ENCODE measurements around the gene ST3GAL3. TPM values are rescaled to one million over a fixed set of nuclear protein-coding genes. Genes with fewer than 3 reads are reported as not detected.

Gene ST3GAL3
- total and polyA plus RNA-seq, 2 experiments from 2014 or later = 6.2 to 6.3 TPM

- peaks cover 6% of the 10 kb centered on the region for H3K36me3 ChIP-seq (replicated peaks; ENCODE audit: insufficient read depth, low read depth)
- WGBS (ENCODE audit: low lambda C conversion rate, missing lambda C conversion rate) = 98% methylated on average over 4 of the region's 4 CpGs
Measured at GRCh38 chr1:43664369-43664768, 43.0 kb upstream of the ST3GAL3 start.

DNA sequence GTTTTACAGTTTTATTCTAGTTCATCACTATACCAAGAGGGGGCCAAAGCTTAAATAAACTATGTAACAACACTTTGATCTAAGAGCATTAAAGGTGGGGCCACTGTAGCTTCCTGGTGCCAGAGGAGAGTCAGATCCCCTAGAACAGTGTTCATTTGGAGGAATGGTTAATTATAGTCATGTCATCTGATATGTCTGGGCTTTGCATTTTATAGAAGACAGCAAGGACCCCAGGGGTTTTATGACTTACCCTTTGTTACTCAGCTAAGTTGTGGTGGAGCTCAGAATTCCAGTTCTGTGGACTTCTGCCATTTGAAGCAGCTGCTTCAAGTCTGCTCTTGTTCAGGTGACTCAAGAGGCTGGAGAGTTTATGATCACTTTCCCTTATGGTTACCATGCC is 40.7 kb upstream of the ST3GAL3 start:
- Histone ChIP-seq H3K36me3 (replicated peaks; ENCODE audit: insufficient read depth, low read depth) (peaks cover 6% of the 10 kb centered on the region), H4K20me1 (ENCODE audit: insufficient read depth, poor library complexity, severe bottlenecking) (no peaks in the 10 kb centered on the region), H3K79me2 (peaks cover 11% of the 10 kb centered on the region), H3K4me1 (ENCODE audit: insufficient read depth) (no peaks in the 10 kb centered on the region), H3K27me3 (no peaks in the 10 kb centered on the region), H2AFZ (no peak overlapping the region), H3K9me3 (ENCODE audit: low read depth) (no peaks in the 10 kb centered on the region), H3K27ac (no peak overlapping the region), H3K4me2 (no peak overlapping the region), H3K9me2 (replicated peaks; ENCODE audit: insufficient read depth) (no peaks in the 10 kb centered on the region), H3K4me3 (no peak overlapping the region)
- no peak for DNase-seq (ENCODE audit: low spot score)
- TF ChIP-seq EZH2 (IDR thresholded peaks at IDR 0.05; ENCODE audit: borderline replicate concordance) (no peak), EZH2phosphoT487 (IDR thresholded peaks at IDR 0.05; ENCODE audit: low read depth, severe bottlenecking, unreplicated experiment) (no peak)
- TF ChIP-seq, protein P1, sequence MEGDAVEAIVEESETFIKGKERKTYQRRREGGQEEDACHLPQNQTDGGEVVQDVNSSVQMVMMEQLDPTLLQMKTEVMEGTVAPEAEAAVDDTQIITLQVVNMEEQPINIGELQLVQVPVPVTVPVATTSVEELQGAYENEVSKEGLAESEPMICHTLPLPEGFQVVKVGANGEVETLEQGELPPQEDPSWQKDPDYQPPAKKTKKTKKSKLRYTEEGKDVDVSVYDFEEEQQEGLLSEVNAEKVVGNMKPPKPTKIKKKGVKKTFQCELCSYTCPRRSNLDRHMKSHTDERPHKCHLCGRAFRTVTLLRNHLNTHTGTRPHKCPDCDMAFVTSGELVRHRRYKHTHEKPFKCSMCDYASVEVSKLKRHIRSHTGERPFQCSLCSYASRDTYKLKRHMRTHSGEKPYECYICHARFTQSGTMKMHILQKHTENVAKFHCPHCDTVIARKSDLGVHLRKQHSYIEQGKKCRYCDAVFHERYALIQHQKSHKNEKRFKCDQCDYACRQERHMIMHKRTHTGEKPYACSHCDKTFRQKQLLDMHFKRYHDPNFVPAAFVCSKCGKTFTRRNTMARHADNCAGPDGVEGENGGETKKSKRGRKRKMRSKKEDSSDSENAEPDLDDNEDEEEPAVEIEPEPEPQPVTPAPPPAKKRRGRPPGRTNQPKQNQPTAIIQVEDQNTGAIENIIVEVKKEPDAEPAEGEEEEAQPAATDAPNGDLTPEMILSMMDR (IDR thresholded peaks at IDR 0.05; ENCODE audit: poor library complexity) = no peak

More at GRCh38 chr1:43664369-43664768, 43.0 kb upstream of the ST3GAL3 start:
- Histone ChIP-seq H3K27ac (no peak overlapping the region), H2AFZ (no peak overlapping the region), H3K9me3 (ENCODE audit: low read depth) (no peaks in the 10 kb centered on the region), H4K20me1 (ENCODE audit: insufficient read depth, poor library complexity, severe bottlenecking) (peaks cover 1% of the 10 kb centered on the region), H3K4me3 (no peak overlapping the region), H3K4me1 (ENCODE audit: insufficient read depth) (no peaks in the 10 kb centered on the region), H3K9me2 (replicated peaks; ENCODE audit: insufficient read depth) (no peaks in the 10 kb centered on the region), H3K27me3 (no peaks in the 10 kb centered on the region), H3K4me2 (no peak overlapping the region), H3K79me2 (peaks cover 22% of the 10 kb centered on the region)
- TF ChIP-seq EZH2phosphoT487 (IDR thresholded peaks at IDR 0.05; ENCODE audit: low read depth, severe bottlenecking, unreplicated experiment) (no peak), EZH2 (IDR thresholded peaks at IDR 0.05; ENCODE audit: borderline replicate concordance) (no peak)
- TF ChIP-seq, protein P1 (IDR thresholded peaks at IDR 0.05; ENCODE audit: poor library complexity) = no peak
- no peak for DNase-seq (ENCODE audit: low spot score)

- H3K4me3 ChIP-seq = no peak overlapping the region
- no peak overlapping the region for H3K4me2 ChIP-seq
- 96% methylated on average over 7 of the region's 7 CpGs for WGBS (ENCODE audit: low lambda C conversion rate, missing lambda C conversion rate)
- no peaks in the 10 kb centered on the region for H3K9me3 ChIP-seq (ENCODE audit: low read depth)
- H2AFZ ChIP-seq = no peak overlapping the region
- TF ChIP-seq EZH2phosphoT487 (IDR thresholded peaks at IDR 0.05; ENCODE audit: low read depth, severe bottlenecking, unreplicated experiment) = no peak
- TF ChIP-seq EZH2 (IDR thresholded peaks at IDR 0.05; ENCODE audit: borderline replicate concordance) = no peak
- TF ChIP-seq, protein P1 (IDR thresholded peaks at IDR 0.05; ENCODE audit: poor library complexity) = no peak
- no peak for DNase-seq (ENCODE audit: low spot score)
- peaks cover 9% of the 10 kb centered on the region for H3K36me3 ChIP-seq (replicated peaks; ENCODE audit: insufficient read depth, low read depth)
- H3K4me1 ChIP-seq (ENCODE audit: insufficient read depth) = no peaks in the 10 kb centered on the region
- no peaks in the 10 kb centered on the region for H3K9me2 ChIP-seq (replicated peaks; ENCODE audit: insufficient read depth)
- H3K79me2 ChIP-seq = peaks cover 16% of the 10 kb centered on the region
- no peaks in the 10 kb centered on the region for H3K27me3 ChIP-seq
- H4K20me1 ChIP-seq (ENCODE audit: insufficient read depth, poor library complexity, severe bottlenecking) = peaks cover 8% of the 10 kb centered on the region
- no peak overlapping the region for H3K27ac ChIP-seq
Measured at GRCh38 chr1:43668956-43669355, 38.4 kb upstream of the ST3GAL3 start.

DNA sequence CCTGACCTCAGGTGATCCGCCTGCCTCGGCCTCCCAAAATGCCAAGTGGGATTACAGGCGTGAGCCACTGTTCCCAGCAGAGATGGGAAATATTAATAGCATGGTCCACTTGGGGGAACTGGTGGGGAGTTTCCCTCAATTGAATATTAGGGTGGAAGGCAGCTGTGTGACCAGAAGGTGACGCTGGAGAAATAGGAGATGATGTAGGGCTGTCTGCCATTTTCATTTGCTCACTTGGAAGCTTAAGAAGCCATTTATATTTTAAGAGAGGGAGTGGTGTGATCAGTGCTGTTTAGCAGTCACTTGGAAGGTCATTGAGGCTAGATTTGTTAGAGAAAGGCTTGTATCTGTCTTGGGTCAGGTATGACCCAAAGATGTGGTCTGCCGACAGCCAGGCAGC is 37.5 kb upstream of the ST3GAL3 start:
- Histone ChIP-seq H3K79me2 (peaks cover 16% of the 10 kb centered on the region), H3K36me3 (replicated peaks; ENCODE audit: insufficient read depth, low read depth) (peaks cover 9% of the 10 kb centered on the region), H4K20me1 (ENCODE audit: insufficient read depth, poor library complexity, severe bottlenecking) (peaks cover 12% of the 10 kb centered on the region), H3K4me2 (no peak overlapping the region), H3K27me3 (no peaks in the 10 kb centered on the region), H3K9me2 (replicated peaks; ENCODE audit: insufficient read depth) (no peaks in the 10 kb centered on the region), H2AFZ (no peak overlapping the region), H3K4me1 (ENCODE audit: insufficient read depth) (no peaks in the 10 kb centered on the region), H3K9me3 (ENCODE audit: low read depth) (no peaks in the 10 kb centered on the region), H3K4me3 (no peak overlapping the region), H3K27ac (no peak overlapping the region)
- WGBS (ENCODE audit: low lambda C conversion rate, missing lambda C conversion rate) = 96% methylated on average over 5 of the region's 5 CpGs
- no peak for TF ChIP-seq EZH2 (IDR thresholded peaks at IDR 0.05; ENCODE audit: borderline replicate concordance)
- TF ChIP-seq EZH2phosphoT487 (IDR thresholded peaks at IDR 0.05; ENCODE audit: low read depth, severe bottlenecking, unreplicated experiment) = no peak
- TF ChIP-seq, protein P1 (IDR thresholded peaks at IDR 0.05; ENCODE audit: poor library complexity) = no peak
- DNase-seq (ENCODE audit: low spot score) = no peak

Measured in hepatocyte (in vitro differentiated cells).